ENCODE results near the gene CCND2.

CCND2 gene

GRCh38 chr12:4322726-4323125 lies 49.2 kb downstream of the CCND2 start:
- in situ Hi-C loops (cut with HindIII; ENCODE audit: low sequenced_read_pairs): loop anchor here (10.0 kb wide), 1 partner anchor 212 kb away; the partner anchor contains the start of gene RAD51AP1

Measured in endothelial cell of hepatic sinusoid (primary cell).